SU-DHL-6 (cell line): ENCODE data around the gene RND3.

Source experiments
- H2AFZ ChIP-seq: fragments of 200-600 bp; sonication (generic); 2 replicates; pipeline ENCODE4 v1.6.1; 2014; ENCODE audit warnings: low read depth, mild to moderate bottlenecking, moderate library complexity, mixed read lengths, antibody characterized with exemption, low read length; ENCODE audit not compliant: severe bottlenecking
- H3F3A ChIP-seq: fragments of 200-600 bp; shearing (Covaris generic); 2 replicates; pipeline ENCODE4 v1.6.0; 2016; ENCODE audit warnings: antibody characterized with exemption, mild to moderate bottlenecking; ENCODE audit not compliant: insufficient read depth
- H3K27ac ChIP-seq: fragments of 200-600 bp; sonication (generic); 2 replicates; pipeline ENCODE4 v1.5.1; 2016; ENCODE audit warnings: low read depth, mild to moderate bottlenecking, low read length, moderate library complexity, mixed read lengths
- H3K27me3 ChIP-seq: fragments of 200-600 bp; sonication (generic), shearing (Covaris generic); 2 replicates; pipeline ENCODE4 v1.6.0; 2014; ENCODE audit warnings: mild to moderate bottlenecking, low read length
- H3K36me3 ChIP-seq: fragments of 200-600 bp; sonication (generic); 2 replicates; pipeline ENCODE4 v1.6.1; 2014; ENCODE audit warnings: mild to moderate bottlenecking, low read length, mixed read lengths
- H3K4me2 ChIP-seq: fragments of 300-600, 200-600 bp; shearing (Covaris generic), sonication (generic); 2 replicates; pipeline ENCODE4 v1.6.0; 2014; ENCODE audit warnings: low read length, low read depth, mild to moderate bottlenecking; ENCODE audit not compliant: poor library complexity, severe bottlenecking
- H3K4me3 ChIP-seq: fragments of 200-600 bp; sonication (generic); 2 replicates; pipeline ENCODE4 v1.5.1; 2014; ENCODE audit warnings: antibody characterized with exemption, low read length, mild to moderate bottlenecking, mixed read lengths; ENCODE audit not compliant: insufficient read depth, poor library complexity, severe bottlenecking
- H3K79me2 ChIP-seq: fragments of 200-600 bp; sonication (generic); 2 replicates; pipeline ENCODE4 v1.6.1; 2014; ENCODE audit warnings: mild to moderate bottlenecking, low read length, moderate library complexity; ENCODE audit not compliant: insufficient read depth
- H3K9ac ChIP-seq: fragments of 200-600 bp; sonication (generic); 2 replicates; pipeline ENCODE4 v1.7.0; 2014; ENCODE audit warnings: mild to moderate bottlenecking, low read length
- H3K9me2 ChIP-seq: fragments of 200-600 bp; sonication (generic); replicated peaks from 2 replicates; pipeline ENCODE4 v1.6.1; 2014; ENCODE audit warnings: low read length; ENCODE audit not compliant: insufficient read depth
- H3K9me3 ChIP-seq: fragments of 200-600 bp; sonication (generic); 2 replicates; pipeline ENCODE4 v1.6.1; 2014; ENCODE audit warnings: low read length, mixed read lengths; ENCODE audit not compliant: insufficient read depth
- H4K20me1 ChIP-seq: fragments of 200-600 bp; sonication (generic); 2 replicates; pipeline ENCODE4 v1.6.1; 2014; ENCODE audit warnings: low read depth, mild to moderate bottlenecking, antibody characterized with exemption, low read length, moderate library complexity, mixed read lengths
- EZH2phosphoT487 ChIP-seq: fragments of 200-600 bp; sonication (generic), shearing (Covaris generic); conservative IDR thresholded peaks from 2 replicates; pipeline ENCODE4 v1.6.1; 2018; ENCODE audit warnings: mild to moderate bottlenecking, antibody characterized with exemption, low read length, moderate library complexity, mixed read lengths
- TF ChIP-seq, protein P1 (sequence below): fragments of 200-600 bp; sonication (generic); IDR thresholded peaks from one replicate; pipeline ENCODE4 v1.5.1; 2017; ENCODE audit warnings: antibody characterized with exemption, mild to moderate bottlenecking, low read length, moderate library complexity; ENCODE audit not compliant: insufficient read depth, poor library complexity, severe bottlenecking

Gene RND3

GRCh38 chr2:150468350-150468960 lies 19.0 kb downstream of the RND3 start:
- no peaks in the 10 kb centered on the region for H4K20me1 ChIP-seq
- no peaks in the 10 kb centered on the region for H3F3A ChIP-seq
- TF ChIP-seq, protein P1, sequence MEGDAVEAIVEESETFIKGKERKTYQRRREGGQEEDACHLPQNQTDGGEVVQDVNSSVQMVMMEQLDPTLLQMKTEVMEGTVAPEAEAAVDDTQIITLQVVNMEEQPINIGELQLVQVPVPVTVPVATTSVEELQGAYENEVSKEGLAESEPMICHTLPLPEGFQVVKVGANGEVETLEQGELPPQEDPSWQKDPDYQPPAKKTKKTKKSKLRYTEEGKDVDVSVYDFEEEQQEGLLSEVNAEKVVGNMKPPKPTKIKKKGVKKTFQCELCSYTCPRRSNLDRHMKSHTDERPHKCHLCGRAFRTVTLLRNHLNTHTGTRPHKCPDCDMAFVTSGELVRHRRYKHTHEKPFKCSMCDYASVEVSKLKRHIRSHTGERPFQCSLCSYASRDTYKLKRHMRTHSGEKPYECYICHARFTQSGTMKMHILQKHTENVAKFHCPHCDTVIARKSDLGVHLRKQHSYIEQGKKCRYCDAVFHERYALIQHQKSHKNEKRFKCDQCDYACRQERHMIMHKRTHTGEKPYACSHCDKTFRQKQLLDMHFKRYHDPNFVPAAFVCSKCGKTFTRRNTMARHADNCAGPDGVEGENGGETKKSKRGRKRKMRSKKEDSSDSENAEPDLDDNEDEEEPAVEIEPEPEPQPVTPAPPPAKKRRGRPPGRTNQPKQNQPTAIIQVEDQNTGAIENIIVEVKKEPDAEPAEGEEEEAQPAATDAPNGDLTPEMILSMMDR: no peak
- no peak for TF ChIP-seq EZH2phosphoT487
- H3K9me2 ChIP-seq: no peaks in the 10 kb centered on the region
- no peaks in the 10 kb centered on the region for H3K27me3 ChIP-seq
- no peak overlapping the region for H3K4me3 ChIP-seq
- no peak overlapping the region for H3K27ac ChIP-seq
- H3K36me3 ChIP-seq: no peaks in the 10 kb centered on the region
- H2AFZ ChIP-seq: no peak overlapping the region
- no peak overlapping the region for H3K9ac ChIP-seq
- H3K4me2 ChIP-seq: no peak overlapping the region
- H3K9me3 ChIP-seq: no peaks in the 10 kb centered on the region
- no peaks in the 10 kb centered on the region for H3K79me2 ChIP-seq

DNA sequence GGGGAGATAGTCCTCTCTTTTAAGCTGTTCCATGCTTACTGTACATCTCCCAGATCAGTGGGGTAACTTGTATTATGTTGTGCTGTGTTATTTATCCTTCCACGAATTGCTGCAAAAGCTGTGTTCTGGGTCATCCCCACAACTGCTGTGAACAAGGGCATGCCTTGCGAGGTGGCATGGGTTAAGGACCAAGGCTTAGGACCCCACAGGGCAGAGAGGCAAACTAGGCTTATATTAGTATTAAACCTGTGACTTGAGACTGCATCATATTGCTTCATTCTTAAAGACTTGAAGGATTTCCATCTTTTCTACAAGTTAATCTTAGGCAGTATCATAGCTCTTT lies 19.9 kb downstream of the RND3 start:
- H3K36me3 ChIP-seq: no peaks in the 10 kb centered on the region
- no peaks in the 10 kb centered on the region for H3K9me3 ChIP-seq
- H3K4me3 ChIP-seq: no peak overlapping the region
- no peak overlapping the region for H3K27ac ChIP-seq
- no peaks in the 10 kb centered on the region for H4K20me1 ChIP-seq
- H3K9me2 ChIP-seq: no peaks in the 10 kb centered on the region
- no peak overlapping the region for H3K4me2 ChIP-seq
- H3K79me2 ChIP-seq: no peaks in the 10 kb centered on the region
- no peak for TF ChIP-seq EZH2phosphoT487
- TF ChIP-seq, protein P1: no peak
- no peak overlapping the region for H3K9ac ChIP-seq
- no peaks in the 10 kb centered on the region for H3F3A ChIP-seq
- no peak overlapping the region for H2AFZ ChIP-seq
- H3K27me3 ChIP-seq: no peaks in the 10 kb centered on the region

- TF ChIP-seq EZH2phosphoT487: no peak
- TF ChIP-seq, protein P1: no peak
- H3K9me3 ChIP-seq: no peaks in the 10 kb centered on the region
- H3K9me2 ChIP-seq: no peaks in the 10 kb centered on the region
- H4K20me1 ChIP-seq: no peaks in the 10 kb centered on the region
- H3K4me3 ChIP-seq: no peak overlapping the region
- H3F3A ChIP-seq: no peaks in the 10 kb centered on the region
- H3K9ac ChIP-seq: no peak overlapping the region
- no peak overlapping the region for H3K27ac ChIP-seq
- H2AFZ ChIP-seq: no peak overlapping the region
- H3K36me3 ChIP-seq: no peaks in the 10 kb centered on the region
- no peak overlapping the region for H3K4me2 ChIP-seq
- no peaks in the 10 kb centered on the region for H3K79me2 ChIP-seq
- no peaks in the 10 kb centered on the region for H3K27me3 ChIP-seq
Measured at GRCh38 chr2:150466741-150467620, 20.5 kb downstream of the RND3 start.
